HCT116 (cell line): ENCODE results near the gene MYRF. TPM values are rescaled to one million over a fixed set of nuclear protein-coding genes. Genes with fewer than 3 reads are reported as not detected.

Experiments used
- ATAC-seq: fragments of 200-7000 bp; cut with Tn5 transposase; 2 replicates; pipeline ENCODE4 v1.9.1; 2020; ENCODE audit warnings: mild to moderate bottlenecking, moderate library complexity
- BruUV-seq: library from RNA; stranded (reverse); fragments of 400-500 nt; replicated peaks from 2 replicates; lab custom pipeline; 2021; lab: Mats Ljungman, UMichigan
- CTCF ChIA-PET: fragments of 300-600 bp; sonication (Branson Sonifier 250); formaldehyde crosslinking; loops from one replicate; lab custom pipeline; 2021; ENCODE audit warnings: antibody characterized with exemption; lab: Charles Lee
- POLR2A ChIA-PET: fragments of 300-600, 350-600 bp; sonication (Branson Sonifier 250); formaldehyde crosslinking; loops from one replicate; lab custom pipeline; 2021; ENCODE audit warnings: antibody characterized with exemption; lab: Charles Lee
- RAD21 ChIA-PET, 2 experiments: fragments of 300-600 bp; sonication (Branson Sonifier 250); formaldehyde crosslinking; loops; one replicate each; lab custom pipeline; 2023; ENCODE audit warnings: low total read pairs in 2 of 2; ENCODE audit not compliant: uncharacterized antibody in 2 of 2, unreplicated experiment in 2 of 2, low non-redundant PET in 1 of 2; lab: Charles Lee
- DNase-seq: peaks from one replicate; pipeline ENCODE4 v3.0.0-alpha.2; 2010; ENCODE audit warnings: low read depth, low spot score
- H2AFZ ChIP-seq: fragments of 200-600 bp; shearing (Covaris generic), sonication (generic); 2 replicates; pipeline ENCODE4 v1.6.1; 2017; ENCODE audit warnings: low read depth, mixed run types, mixed read lengths, antibody characterized with exemption, low read length; ENCODE audit not compliant: poor library complexity, severe bottlenecking
- H3K27ac ChIP-seq: 2 replicates; pipeline ENCODE4 v1.5.1; 2012; ENCODE audit warnings: low read depth, low read length
- H3K27me3 ChIP-seq: fragments of 200-600 bp; sonication (generic); 2 replicates; pipeline ENCODE4 v1.6.1; 2016; ENCODE audit warnings: mixed run types, low read length, mixed read lengths; ENCODE audit not compliant: insufficient read depth
- H3K36me3 ChIP-seq, 2 experiments: fragments of 200-500 bp in 1 of 2; fragments of 200-600 bp in 1 of 2; sonication (Bioruptor generic) in 1 of 2; sonication (generic) in 1 of 2; 2 replicates each; pipeline versions ENCODE4 v1.5.1 to v1.6.1; 2014 to 2016; ENCODE audit warnings: low read length in 2 of 2, inconsistent platforms in 1 of 2, mixed read lengths in 1 of 2, mixed run types in 1 of 2; ENCODE audit not compliant: insufficient read depth in 2 of 2, control insufficient read depth in 1 of 2
- H3K4me1 ChIP-seq, 2 experiments: fragments of 200-600 bp in 1 of 2; sonication (generic) in 1 of 2; 2 replicates each; pipeline versions ENCODE4 v1.5.1 to v1.6.1; 2012 to 2017; ENCODE audit warnings: low read length in 2 of 2, inconsistent platforms in 1 of 2, mild to moderate bottlenecking in 1 of 2, mixed read lengths in 1 of 2, mixed run types in 1 of 2, moderate library complexity in 1 of 2; ENCODE audit not compliant: insufficient read depth in 2 of 2, control insufficient read depth in 1 of 2
- H3K4me2 ChIP-seq: fragments of 200-600 bp; sonication (generic); 2 replicates; pipeline ENCODE4 v1.6.1; 2017; ENCODE audit warnings: mixed run types, low read length, mixed read lengths
- H3K4me3 ChIP-seq, 2 experiments: fragments of 200-600 bp in 1 of 2; sonication (generic) in 1 of 2; replicated peaks in 1 of 2; 2 replicates each; pipeline ENCODE4 v1.5.1; 2011 to 2016; ENCODE audit warnings: low read length in 2 of 2, control low read depth in 1 of 2, low read depth in 1 of 2, mild to moderate bottlenecking in 1 of 2, mixed read lengths in 1 of 2, mixed run types in 1 of 2
- H3K79me2 ChIP-seq: fragments of 200-600 bp; sonication (generic); 2 replicates; pipeline ENCODE4 v1.6.1; 2017; ENCODE audit warnings: mild to moderate bottlenecking, mixed run types, low read length, moderate library complexity, mixed read lengths; ENCODE audit not compliant: insufficient read depth
- H3K9ac ChIP-seq: fragments of 200-600 bp; sonication (generic); 2 replicates; pipeline ENCODE4 v1.6.1; 2016; ENCODE audit warnings: low read length, mixed read lengths
- H3K9me2 ChIP-seq: fragments of 200-600 bp; sonication (generic), shearing (Covaris generic); 2 replicates; pipeline ENCODE4 v1.6.1; 2017; ENCODE audit warnings: mixed run types, mild to moderate bottlenecking, moderate library complexity; ENCODE audit not compliant: insufficient read depth
- H3K9me3 ChIP-seq, 2 experiments: fragments of 200-500 bp in 1 of 2; fragments of 200-600 bp in 1 of 2; sonication (Bioruptor generic) in 1 of 2; sonication (generic) in 1 of 2; 2 replicates each; pipeline ENCODE4 v1.6.1; 2014 to 2017; ENCODE audit warnings: low read length in 2 of 2, mixed read lengths in 2 of 2, inconsistent platforms in 1 of 2, low read depth in 1 of 2, mild to moderate bottlenecking in 1 of 2, mixed run types in 1 of 2, moderate library complexity in 1 of 2; ENCODE audit not compliant: control insufficient read depth in 1 of 2, insufficient read depth in 1 of 2
- H4K20me1 ChIP-seq: fragments of 200-600 bp; sonication (generic), shearing (Covaris generic); 2 replicates; pipeline ENCODE4 v1.6.1; 2017; ENCODE audit warnings: mixed run types, mild to moderate bottlenecking, moderate library complexity; ENCODE audit not compliant: insufficient read depth
- CBX3 ChIP-seq: IDR thresholded peaks from 2 replicates; pipeline ENCODE4 v1.6.1; 2012; ENCODE audit warnings: low read depth
- EGR1 ChIP-seq: IDR thresholded peaks from 2 replicates; pipeline ENCODE4 v1.6.1; 2012; ENCODE audit warnings: low read depth
- EZH2 ChIP-seq: fragments of 200-600 bp; sonication (generic); IDR thresholded peaks from 2 replicates; pipeline ENCODE4 v1.6.1; 2017; ENCODE audit warnings: antibody characterized with exemption, mixed run types
- FOSL1 ChIP-seq: IDR thresholded peaks from 2 replicates; pipeline ENCODE4 v1.6.1; 2012; ENCODE audit warnings: low read depth
- POLR2AphosphoS5 ChIP-seq: IDR thresholded peaks from 2 replicates; pipeline ENCODE4 v1.6.1; 2011; ENCODE audit warnings: mild to moderate bottlenecking, low read depth, low read length, moderate library complexity
- RAD21 ChIP-seq: IDR thresholded peaks from 2 replicates; pipeline ENCODE4 v1.6.1; 2012; ENCODE audit warnings: low read depth, mild to moderate bottlenecking
- SRF ChIP-seq: IDR thresholded peaks from 2 replicates; pipeline ENCODE4 v1.6.1; 2012; ENCODE audit warnings: low read depth
- TCF7L2 ChIP-seq: IDR thresholded peaks from 2 replicates; pipeline ENCODE4 v1.7.0; 2011; ENCODE audit warnings: borderline replicate concordance, inconsistent platforms; ENCODE audit not compliant: insufficient read depth, insufficient read length; ENCODE audit errors: extremely low read depth
- YY1 ChIP-seq: IDR thresholded peaks from 2 replicates; pipeline ENCODE4 v1.6.1; 2011; ENCODE audit warnings: low read length, low read depth, moderate library complexity, mild to moderate bottlenecking; ENCODE audit not compliant: insufficient replicate concordance; ENCODE audit errors: extremely low read depth
- ZBTB33 ChIP-seq: IDR thresholded peaks from 2 replicates; pipeline ENCODE4 v1.6.1; 2011; ENCODE audit warnings: mild to moderate bottlenecking, low read length, moderate library complexity; ENCODE audit not compliant: insufficient replicate concordance; ENCODE audit errors: extremely low read depth
- intact Hi-C: fragments of 100-400 bp; cut with micrococcal nuclease; formaldehyde crosslinking; loops from 2 replicates; pipeline ENCODE4 v1.10.0; 2022
- total RNA-seq: library from RNA; stranded (reverse); gene quantifications from one replicate; pipeline ENCODE4 v1.2.1, GENCODE V29; 2021; ENCODE audit not compliant: unreplicated experiment

The MYRF gene
- total RNA-seq, 1 experiment from 2014 or later: 52.3 TPM

- no peak for DNase-seq
- no peaks in the 10 kb centered on the region for H3K9me3 ChIP-seq
- H3K4me3 ChIP-seq: no peak overlapping the region
- ChIA-PET CTCF (interaction anchor here (1.7 kb wide), 1 partner anchor 288 kb away, joined by 5 read pairs; no protein-coding TSS in a partner anchor), POLR2A (interaction anchor here (1.0 to 1.7 kb wide), 2 partner anchors 23 to 127 kb away, joined by 3 read pairs; no protein-coding TSS in a partner anchor), RAD21 (no interaction called here)
- ATAC-seq: no peak
- no peak overlapping the region for H2AFZ ChIP-seq
- peaks cover 28 to 45% of the 10 kb centered on the region in 2 experiments for H3K4me1 ChIP-seq
- no TSS peak for BruUV-seq
- TF ChIP-seq POLR2AphosphoS5 (no peak), ZBTB33 (no peak), EGR1 (no peak), YY1 (no peak)
- H3K36me3 ChIP-seq: no peaks in the 10 kb centered on the region
- H3K27ac ChIP-seq: peak overlapping the region; percentile 46
- no peaks in the 10 kb centered on the region for H3K27me3 ChIP-seq
- intact Hi-C loops: no loop called here
- no peaks in the 10 kb centered on the region for H4K20me1 ChIP-seq
- peak overlapping the region; percentile 23; the same call in 1 of the 2 replicates for H3K9ac ChIP-seq
- no peaks in the 10 kb centered on the region for H3K9me2 ChIP-seq
- peaks cover 9% of the 10 kb centered on the region for H3K79me2 ChIP-seq
- peak overlapping the region; percentile 64 for H3K4me2 ChIP-seq
These were observed 67.7 kb downstream of the MYRF start for GRCh38 chr11:61820174-61820573.

GRCh38 chr11:61826930-61827570 is 74.6 kb downstream of the MYRF start:
- Histone ChIP-seq H4K20me1 (no peaks in the 10 kb centered on the region), H3K27ac (no peak overlapping the region), H3K27me3 (no peaks in the 10 kb centered on the region), H3K79me2 (no peaks in the 10 kb centered on the region), H3K4me1 (no peaks in the 10 kb centered on the region), H3K4me2 (no peak overlapping the region)
- DNase-seq: no peak
- POLR2A ChIA-PET: no interaction called here
- CTCF ChIA-PET: no interaction called here
- no peak for ATAC-seq
- intact Hi-C loops: no loop called here
- RAD21 ChIA-PET: no interaction called here
- BruUV-seq: no TSS peak
- no peak for TF ChIP-seq SRF
- TF ChIP-seq TCF7L2: no peak
- no peak for TF ChIP-seq FOSL1
- TF ChIP-seq EZH2: no peak
- TF ChIP-seq YY1: no peak
- TF ChIP-seq EGR1: no peak
- TF ChIP-seq CBX3: no peak
- no peak for TF ChIP-seq RAD21
- TF ChIP-seq, all 23 proteins: peak for 0
- no peaks in the 10 kb centered on the region for H3K9me3 ChIP-seq
- H3K36me3 ChIP-seq: no peaks in the 10 kb centered on the region
- no peak overlapping the region for H2AFZ ChIP-seq
- no peaks in the 10 kb centered on the region for H3K9me2 ChIP-seq
- H3K4me3 ChIP-seq: no peak overlapping the region
- H3K9ac ChIP-seq: no peak overlapping the region
